ENCODE measurements around the gene GRIN2D.
"Not testable (repeated sequence)": the region's sequence is repeated elsewhere in the genome, so short reads cannot be mapped to it uniquely, and the experiment has no call there.

GRIN2D gene

DNA sequence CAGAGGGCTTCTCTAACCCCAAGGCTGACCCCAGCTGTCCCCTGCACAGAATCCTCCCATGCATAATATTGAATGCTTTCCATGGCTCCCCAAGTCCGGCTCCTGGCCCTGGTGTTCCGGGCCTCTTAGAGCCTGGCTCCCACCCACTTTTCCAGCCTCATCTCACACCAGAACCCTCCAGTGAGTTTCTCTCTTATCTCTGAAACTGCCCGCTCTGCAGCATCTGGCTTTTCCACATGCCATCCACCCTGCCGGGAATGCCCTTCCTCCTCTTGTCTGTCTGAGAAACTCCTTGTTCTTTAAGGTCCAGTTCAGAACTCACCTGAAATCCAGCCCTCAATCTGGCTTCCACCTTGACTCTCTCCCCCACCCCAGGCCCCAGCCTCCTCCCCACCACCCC lies 22.5 kb upstream of the GRIN2D start:
- in situ Hi-C loops (cut with HindIII; ENCODE audit: low sequenced_read_pairs): no loop called here

DNA sequence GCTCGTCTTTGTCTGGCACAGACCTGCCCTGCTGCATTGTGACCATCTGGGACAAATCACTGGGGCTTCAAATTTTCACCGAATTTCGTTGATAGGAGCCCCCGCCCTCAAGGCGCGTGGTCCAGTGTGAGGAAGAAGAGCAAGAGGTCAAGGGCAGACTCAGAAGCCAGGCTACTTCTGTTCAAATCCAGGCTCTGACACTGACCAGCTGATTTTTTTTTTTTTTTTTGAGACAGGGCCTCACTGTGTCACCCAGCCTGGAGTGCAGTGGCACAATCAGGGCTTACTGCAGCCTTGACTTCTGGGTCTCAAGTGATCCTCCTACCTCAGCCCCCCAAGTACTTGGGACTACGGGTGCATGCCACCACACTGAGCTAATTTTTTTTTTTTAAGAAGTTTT lies 22.1 kb upstream of the GRIN2D start:
- in situ Hi-C loops (cut with HindIII; ENCODE audit: low sequenced_read_pairs): no loop called here

DNA sequence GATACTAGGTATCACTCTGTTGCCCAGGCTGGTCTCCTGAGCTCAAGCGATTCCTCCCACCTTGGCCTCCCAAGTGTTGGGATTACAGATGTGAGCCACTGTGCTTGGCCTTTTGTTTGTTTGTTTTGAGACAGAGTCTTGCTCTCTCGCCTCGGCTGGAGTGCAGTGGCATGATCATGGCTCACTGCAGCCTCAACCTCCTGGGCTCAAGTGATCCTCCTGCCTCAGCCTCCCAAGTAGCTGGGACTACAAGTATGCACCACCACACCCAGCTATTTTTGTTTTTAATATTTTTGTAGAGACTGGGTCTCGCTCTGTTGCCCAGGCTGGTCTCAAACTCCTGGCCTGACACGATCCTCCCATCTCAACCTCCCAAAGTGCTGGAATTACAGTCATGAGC lies 21.7 kb upstream of the GRIN2D start:
- in situ Hi-C loops (cut with HindIII; ENCODE audit: low sequenced_read_pairs): not testable (repeated sequence)

DNA sequence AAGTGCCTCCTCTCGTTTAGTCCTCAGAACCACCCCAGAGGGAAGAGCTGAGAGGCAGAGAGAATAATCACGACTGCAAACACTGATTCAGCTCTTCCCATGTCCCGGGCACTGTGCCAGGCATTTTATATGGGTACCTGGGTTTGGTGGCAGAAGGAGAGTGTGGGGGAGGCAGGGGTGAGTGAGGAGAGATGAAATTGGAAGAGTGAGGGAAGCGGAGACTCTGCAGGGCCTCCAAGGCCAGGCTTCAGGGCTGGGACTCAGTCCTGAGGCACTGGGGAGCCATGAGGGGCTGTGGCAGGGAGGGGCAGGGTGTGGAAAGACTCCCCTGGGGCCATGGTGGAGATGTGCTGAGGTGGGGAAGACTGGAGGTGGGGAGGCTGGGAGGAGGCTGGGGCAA lies 20.6 kb upstream of the GRIN2D start:
- in situ Hi-C loops (cut with HindIII; ENCODE audit: low sequenced_read_pairs): no loop called here

DNA sequence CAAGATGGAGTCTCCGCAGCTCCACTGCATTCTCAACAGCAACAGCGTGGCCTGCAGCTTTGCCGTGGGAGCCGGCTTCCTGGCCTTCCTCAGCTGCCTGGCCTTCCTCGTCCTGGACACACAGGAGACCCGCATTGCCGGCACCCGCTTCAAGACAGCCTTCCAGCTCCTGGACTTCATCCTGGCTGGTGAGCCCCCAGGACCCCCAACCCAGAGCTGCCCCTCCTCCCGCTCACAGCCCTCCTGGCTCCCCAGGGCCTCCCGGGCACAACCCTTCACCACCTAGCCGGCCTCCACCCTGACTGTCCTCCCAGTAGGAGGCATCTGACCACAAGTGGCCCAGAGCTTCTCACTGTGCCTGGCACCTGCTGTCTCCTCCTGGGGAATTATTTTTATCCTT lies 19.9 kb upstream of the GRIN2D start:
- in situ Hi-C loops (cut with HindIII; ENCODE audit: low sequenced_read_pairs): no loop called here

DNA sequence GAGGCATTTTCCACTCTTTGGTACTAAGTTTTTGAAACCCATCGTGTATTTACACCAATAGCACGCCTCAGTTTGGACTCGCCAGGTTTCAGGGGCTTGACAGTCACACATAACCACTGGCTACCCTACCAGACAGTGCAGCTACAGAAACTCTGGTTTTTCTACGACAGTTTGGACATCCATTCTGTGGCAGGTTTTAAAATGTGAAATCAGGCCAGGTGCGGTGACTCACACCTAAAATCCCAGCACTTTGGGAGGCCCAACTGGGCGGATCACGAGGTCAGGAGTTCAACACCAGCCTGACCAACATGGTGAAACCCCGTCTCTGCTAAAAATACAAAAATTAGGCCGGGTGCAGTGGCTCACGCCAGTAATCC lies 15.3 kb upstream of the GRIN2D start:
- in situ Hi-C loops (cut with HindIII; ENCODE audit: low sequenced_read_pairs): no loop called here

DNA sequence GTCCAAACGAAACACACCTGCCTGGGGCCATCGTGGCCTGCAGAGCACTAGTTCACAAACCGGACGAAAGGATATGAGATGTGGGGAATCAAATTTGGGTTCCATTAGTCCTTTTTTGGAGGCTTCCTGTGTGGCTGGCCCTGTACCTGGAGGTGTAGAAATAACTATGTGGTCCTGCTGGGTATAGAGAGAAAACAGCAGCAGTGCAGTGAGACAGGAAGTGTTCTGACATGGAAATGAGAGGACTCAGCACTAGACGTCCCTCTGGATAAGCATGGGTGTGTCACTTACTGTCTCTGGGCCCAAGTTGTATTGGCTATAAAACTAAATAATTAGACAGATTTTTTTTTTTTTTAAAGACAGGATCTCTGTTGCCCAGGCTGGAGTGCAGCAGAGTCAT lies 14.4 kb upstream of the GRIN2D start:
- in situ Hi-C loops (cut with HindIII; ENCODE audit: low sequenced_read_pairs): no loop called here

DNA sequence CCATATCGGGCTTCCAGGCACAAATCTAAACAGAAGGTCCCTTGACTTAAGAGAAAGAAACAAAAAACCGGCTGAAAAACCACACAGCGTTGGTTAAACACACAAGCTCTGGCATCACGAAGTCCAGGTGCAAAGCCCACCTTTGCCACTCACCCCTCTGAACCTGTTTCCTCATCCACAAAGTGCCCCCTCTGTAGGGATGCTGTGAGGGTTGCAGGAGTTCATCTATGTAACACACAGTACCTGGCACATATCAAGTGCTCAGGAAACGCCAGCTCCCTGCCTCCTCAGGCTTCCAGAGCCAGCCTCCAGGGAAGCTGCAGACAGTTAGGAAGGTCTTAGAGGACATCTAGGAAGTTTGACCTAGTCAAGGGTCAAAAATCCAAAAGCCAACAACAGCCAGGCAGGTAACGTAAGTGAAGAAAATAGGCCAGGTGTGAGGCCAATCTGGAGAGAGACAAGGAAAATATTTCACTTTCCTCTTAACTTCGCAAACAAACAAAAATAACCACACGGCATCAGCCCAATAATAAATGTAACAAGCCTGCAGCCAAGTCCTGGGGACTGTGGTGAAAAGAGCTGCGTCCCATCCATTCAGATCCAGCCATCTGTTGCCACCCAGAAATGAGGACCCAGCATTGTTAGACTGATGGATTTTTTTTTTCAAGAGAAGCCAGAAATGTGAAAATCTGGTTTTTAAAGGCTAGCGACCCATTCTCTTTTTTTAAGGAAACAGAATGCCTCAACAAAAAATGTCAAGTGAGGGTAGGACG lies 12.1 kb upstream of the GRIN2D start:
- in situ Hi-C loops (cut with HindIII; ENCODE audit: low sequenced_read_pairs): no loop called here

DNA sequence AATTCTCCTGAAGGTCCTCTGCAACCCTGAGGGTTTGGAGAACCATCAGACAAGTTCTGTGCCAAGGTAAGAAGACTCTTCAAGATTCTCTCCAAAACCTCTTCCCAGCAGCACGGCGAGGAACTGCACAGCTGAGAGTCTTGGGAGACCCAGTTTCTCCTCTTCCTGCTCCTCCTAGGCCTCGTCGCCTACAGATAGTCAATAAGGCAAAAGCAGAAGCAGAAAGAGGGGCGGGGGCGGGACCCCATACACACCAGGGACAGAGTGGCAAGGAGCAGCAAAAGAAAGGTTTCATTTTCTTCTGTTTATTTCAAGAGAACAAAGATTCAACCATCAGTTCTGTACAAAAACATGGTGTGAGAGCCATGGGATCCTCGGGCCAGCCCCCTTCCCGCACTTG lies 11.2 kb upstream of the GRIN2D start:
- in situ Hi-C loops (cut with HindIII; ENCODE audit: low sequenced_read_pairs): no loop called here

DNA sequence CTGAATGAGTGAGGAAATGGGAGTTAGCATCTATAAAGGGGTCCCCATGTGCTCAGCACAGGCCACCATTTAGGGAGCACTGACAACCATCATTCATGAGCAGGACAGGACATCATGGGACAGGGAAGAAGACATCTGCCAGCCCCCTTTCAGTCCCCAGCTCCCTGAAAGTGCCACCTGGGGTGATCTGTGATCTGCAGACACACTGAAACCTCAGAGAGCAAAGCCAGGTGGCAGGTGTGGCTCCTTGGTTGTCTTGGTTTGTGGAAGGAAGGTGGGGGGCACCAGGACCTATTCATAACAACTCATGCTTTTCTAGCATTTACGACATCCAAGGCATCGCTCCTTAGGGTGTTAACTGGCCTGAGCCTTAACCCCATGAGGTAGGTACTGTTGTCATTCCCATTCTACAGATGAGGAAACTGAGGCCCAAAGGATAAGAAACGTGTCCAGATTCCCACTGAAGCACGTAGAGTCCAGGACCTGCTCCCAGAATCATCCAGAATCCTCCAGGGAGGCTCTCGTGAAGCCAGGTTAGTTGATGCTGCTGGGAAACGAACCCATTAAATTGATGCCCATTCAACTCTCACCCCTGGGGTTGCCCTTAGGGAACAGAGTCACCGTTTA lies 7.9 kb upstream of the GRIN2D start:
- in situ Hi-C loops (cut with HindIII; ENCODE audit: low sequenced_read_pairs): no loop called here

DNA sequence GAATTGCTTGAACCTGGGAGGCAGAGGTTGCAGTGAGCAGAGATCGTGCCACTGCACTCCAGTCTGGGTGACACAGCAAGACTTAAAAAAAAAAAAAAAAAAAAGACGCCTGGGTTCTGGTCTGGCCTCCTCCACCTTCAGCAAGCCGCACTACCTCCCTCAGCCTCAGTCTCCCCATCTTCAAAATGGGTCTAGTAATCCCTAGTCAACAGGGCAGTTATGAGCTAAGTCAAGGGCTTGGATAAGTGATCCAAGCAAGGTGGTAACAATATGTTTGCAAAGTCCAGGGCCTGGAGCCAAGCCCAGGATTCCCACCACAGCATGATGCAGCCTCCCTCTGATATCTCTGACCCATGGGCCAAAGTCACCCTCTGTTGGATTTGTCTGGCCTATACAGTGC lies 6.5 kb upstream of the GRIN2D start:
- in situ Hi-C loops (cut with HindIII; ENCODE audit: low sequenced_read_pairs): no loop called here

DNA sequence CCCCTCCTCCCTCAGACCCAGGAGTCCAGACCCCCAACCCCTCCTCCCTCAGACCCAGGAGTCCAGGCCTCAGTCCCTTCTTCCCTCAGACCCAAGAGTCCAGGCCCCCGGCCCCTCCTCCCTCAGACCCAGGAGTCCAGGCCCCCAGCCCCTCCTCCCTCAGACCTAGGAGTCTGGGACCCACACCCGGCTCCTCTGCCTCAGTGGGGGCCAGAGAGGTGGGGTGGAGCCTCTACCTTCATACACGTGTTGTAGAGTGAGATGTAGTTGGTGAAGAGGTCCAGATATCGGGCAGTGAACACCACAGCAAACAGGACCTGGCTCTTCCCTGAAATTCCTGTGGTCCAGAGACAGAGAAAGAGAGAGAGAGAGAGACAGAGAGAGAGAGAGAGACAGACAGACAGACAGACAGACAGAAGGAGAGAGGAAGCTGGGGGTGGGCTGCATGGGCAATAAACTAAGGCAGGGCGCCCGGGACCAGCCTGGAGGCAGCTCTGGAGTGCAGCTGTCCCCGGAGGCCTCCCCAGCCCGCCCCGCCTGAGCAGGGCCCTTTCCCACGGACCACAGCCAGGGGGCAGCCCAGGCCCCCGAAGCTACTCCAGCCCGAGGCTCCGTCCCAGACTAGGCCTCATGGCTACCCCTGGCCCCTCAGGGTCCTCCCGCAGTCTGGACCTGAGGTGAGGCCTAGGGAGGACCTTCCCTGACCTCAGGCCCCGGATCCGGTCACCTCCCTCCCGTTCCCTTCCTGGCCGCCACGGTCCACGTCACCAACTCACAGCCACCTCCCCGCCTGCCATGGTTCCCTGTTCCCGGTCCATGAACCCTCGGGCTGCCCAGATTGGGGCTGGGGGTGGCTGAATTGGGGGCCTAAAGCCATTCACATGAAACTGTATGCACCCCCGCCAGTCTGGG lies 3.0 kb upstream of the GRIN2D start:
- in situ Hi-C loops (cut with HindIII; ENCODE audit: low sequenced_read_pairs): no loop called here

DNA sequence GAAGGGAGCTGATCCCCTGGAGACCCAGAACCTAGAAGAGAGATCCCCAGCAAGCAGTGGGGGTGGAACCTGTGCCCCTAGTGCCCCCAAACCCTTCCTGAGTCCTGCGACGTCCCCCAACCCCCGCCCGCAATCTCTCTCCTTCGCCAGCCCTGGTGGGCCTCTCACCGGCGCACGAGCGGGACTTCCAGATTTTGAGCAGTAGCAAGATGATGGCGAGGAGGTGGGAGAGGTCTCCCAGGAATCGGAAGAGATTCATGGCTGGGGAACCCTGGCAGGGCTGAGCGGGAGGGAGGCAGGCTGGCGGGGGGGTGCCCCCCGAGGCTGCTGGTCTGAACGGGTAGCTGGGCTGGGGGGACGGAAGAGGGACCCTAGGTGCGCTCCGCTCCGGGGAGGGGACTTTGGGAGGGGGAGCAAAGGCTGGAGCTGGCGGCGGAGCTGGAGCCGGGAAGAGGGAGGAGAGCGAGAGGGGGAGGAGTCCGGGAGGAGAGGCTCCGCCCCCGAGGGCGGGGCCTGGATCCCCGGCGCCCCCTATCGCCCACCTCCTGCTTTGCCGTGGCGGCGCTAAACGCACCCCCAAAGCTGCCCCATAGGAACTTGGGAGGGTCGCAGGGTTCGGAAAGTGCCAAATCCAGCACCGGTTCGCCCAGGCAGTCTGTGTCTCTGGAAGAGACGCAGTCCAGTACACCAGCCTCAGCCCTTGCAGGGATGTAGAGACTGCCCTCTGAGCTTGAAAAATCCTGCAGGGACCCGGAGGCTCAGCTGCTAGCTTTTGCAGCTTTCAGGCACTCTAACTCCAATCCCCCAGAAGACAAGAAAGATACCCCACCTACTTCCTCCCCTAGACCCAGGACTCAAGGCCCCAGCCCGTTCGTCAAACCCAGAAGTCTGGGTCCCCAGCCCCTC lies 2.1 kb upstream of the GRIN2D start, which contains the start of gene KDELR1:
Gene KDELR1 (minus strand): TSS at position 452 of the 906 bp plus-strand sequence. CDS start 193 bp downstream, at position 259.
- in situ Hi-C loops (cut with HindIII; ENCODE audit: low sequenced_read_pairs): no loop called here

DNA sequence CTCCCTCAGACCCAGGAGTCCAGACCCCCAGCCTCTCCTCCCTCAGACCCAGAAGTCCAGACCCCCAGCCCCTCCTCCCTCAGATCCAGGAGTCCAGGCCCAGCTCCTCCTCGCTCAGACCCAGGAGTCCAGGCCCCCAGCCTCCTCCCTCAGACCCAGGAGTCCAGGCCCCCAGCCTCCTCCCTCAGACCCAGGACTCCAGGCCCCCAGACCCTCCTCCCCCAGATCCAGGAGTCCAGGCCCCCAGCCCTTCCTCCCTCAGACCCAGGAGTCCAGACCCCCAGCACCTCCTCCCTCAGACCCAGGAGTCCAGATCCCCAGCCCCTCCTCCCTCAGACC lies 1.5 kb upstream of the GRIN2D start:
- in situ Hi-C loops (cut with HindIII; ENCODE audit: low sequenced_read_pairs): not testable (repeated sequence)

DNA sequence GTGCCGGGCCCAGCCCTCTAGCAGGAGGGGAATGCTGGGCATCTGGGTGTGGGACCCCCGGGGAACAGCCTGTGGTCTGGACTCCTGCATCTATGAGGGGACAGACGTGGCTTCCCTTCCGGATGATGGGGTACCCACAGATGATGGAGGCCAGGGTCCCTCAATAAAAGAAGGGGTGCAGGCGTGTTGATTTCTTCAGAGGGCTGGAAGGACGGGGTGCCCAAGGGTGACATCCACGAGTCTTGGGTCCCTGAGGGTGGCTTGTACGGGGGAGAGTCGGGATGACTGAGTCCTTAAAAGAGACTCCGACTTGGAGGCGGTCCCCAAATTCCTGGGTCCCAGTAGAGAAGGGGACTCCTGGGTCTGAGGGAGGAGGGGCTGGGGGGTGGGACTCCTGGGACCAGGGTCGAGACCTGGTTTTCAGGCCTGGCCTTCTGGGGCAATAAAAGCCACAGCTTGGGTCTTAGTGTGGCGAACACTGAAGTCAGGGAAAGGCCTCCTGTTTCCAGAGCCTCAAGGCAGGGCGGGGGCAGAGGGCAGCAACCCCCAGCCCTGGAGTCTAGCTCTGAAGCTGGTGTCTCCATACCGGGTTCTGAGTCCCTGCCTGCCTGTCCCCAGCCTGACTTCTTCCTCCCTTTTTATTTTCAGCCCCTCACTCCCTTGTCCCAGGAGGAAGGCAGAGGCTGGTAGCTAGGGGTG lies 459 bp upstream of the GRIN2D start:
- in situ Hi-C loops (cut with HindIII; ENCODE audit: low sequenced_read_pairs): no loop called here

DNA sequence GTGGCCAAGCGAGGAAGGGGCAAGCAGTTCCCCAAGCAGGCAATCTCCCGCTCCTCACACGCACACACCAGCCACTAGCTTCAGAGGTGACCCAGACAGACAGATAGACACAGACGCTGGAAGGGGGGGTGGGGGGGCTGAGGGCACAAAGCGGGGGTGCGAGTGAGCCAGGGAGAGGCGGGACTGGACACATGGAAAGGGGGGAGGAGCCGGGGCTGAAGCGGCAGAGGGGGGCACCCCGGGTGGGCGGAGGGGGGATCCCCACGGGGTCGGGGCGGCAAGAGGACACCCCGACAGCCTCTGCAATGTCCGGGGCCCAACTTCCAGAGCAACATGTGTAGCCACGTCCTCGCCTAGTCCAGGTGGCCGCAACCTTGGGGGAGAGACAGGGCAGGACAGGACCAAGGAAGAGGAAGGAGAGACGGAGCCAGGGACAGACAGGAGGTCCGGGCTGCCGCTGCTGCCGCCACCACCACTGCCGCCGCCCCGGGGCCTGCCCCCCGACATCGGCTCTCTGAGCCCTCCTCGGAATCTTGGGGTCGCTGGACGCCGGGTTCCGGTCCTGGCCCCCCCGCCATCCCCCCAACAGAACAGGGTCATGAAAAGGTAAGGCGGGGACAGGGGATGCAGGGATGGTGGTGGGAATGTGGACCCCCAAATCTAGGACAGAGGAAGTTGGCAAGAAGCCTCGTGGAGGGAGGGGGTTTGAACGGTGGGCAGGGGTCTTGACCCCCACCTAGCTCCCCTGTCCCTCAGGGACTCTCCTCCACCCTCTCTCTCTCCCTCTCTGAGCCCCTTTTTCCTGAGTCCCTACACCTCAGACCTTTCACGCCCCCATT lies 1.1 kb downstream of the GRIN2D start:
- in situ Hi-C loops (cut with HindIII; ENCODE audit: low sequenced_read_pairs): no loop called here

DNA sequence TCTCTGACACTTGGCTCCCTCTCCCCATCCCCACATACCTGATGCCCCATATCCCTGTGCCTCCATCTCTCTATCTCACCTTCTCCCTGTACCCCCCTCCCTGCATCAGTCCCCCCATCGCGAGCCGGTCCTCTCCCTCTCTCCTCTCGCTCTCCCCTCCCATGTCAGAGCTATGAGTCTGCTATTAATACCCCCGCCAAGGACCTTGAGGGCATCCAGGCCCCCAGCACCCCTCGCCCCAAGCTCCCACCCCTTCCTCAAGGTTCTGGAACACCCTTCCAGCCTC lies 1.6 kb downstream of the GRIN2D start:
- in situ Hi-C loops (cut with HindIII; ENCODE audit: low sequenced_read_pairs): no loop called here

DNA sequence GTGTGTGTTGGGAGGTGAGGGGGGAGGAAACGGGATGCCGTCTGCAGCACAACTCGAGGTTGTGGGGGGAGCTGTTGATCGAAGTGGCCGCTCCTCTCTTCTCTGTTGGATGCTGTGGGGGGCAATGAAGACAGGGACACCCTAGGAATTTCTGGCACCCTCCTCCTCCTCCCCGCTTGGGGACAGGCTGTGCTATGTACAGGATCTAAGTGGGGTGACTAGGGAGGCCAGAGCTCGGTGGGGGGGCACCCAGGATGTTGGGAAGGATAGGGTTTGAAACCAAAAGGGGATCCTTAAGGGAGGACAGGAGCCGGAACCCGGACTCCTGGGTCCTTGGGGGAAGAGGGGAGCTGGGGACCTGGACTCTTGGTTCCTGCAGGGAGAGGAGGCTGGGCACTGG lies 2.0 kb downstream of the GRIN2D start:
- in situ Hi-C loops (cut with HindIII; ENCODE audit: low sequenced_read_pairs): no loop called here

DNA sequence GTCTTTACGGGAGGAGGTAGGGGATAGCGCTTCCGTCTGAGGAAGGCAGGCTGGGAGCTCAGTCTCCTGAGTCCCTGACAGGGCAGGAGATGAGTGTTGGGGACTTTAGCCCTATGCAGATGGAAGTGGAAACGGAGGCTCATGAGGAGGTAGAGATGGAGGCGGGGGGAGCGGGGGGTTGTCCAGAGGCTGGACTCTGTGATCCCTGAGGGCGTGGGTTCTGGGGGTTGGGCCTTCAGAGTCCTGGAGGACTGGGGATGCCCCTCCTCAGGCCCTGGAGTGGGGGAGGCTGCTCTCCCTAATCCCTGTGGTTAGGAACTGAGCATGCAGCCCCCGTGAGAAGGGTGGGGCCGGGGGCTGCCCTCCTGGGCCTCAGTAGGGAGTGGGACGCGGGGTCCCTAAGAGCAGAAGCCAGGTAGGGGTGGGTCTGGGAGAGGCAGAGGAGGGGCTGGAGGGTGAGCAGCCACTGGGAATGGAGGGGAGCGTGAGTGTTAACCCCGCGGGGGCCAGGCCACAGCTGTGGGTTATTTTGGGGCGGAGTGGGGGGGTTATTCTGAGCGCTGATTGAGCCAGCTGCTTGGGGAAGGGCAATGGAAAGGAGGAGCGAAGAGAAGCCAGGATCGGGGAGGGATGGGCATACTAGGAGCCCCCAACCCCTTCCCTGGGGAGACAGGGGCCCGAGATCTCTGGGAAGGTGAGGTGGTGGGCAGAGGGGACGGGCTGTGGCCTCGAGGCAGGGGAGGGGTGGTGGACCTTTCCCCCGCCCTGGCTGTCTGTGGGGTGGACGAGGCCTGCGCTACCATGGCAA lies 2.8 kb downstream of the GRIN2D start:
- in situ Hi-C loops (cut with HindIII; ENCODE audit: low sequenced_read_pairs): no loop called here

Measured in endothelial cell of hepatic sinusoid (primary cell).